Smooth muscle cell (in vitro differentiated cells): Measurements from ENCODE around the gene DPP3. TPM values are rescaled to one million over a fixed set of nuclear protein-coding genes. Genes with fewer than 3 reads are reported as not detected.
"Not testable (repeated sequence)": the region's sequence is repeated elsewhere in the genome, so short reads cannot be mapped to it uniquely, and the experiment has no call there.

Experiments used
- DNase-seq: peaks from one replicate; lab custom pipeline; 2025; ENCODE audit not compliant: unreplicated experiment; lab: John Stamatoyannopoulos, UW
- H2AFZ ChIP-seq: fragments of 200-600 bp; sonication (generic); 2 replicates; pipeline ENCODE4 v1.6.0; 2016; ENCODE audit warnings: antibody characterized with exemption, low read depth, mild to moderate bottlenecking
- H3F3A ChIP-seq: fragments of 200-600 bp; sonication (generic); 2 replicates; pipeline ENCODE4 v1.6.0; 2017; ENCODE audit warnings: antibody characterized with exemption, low read depth
- H3K27ac ChIP-seq: fragments of 200-600 bp; sonication (generic); 2 replicates; pipeline ENCODE4 v1.5.1; 2016; ENCODE audit warnings: low read depth, mild to moderate bottlenecking
- H3K27me3 ChIP-seq: fragments of 200-600 bp; sonication (generic); 2 replicates; pipeline ENCODE4 v1.6.1; 2016; ENCODE audit warnings: low read depth, mild to moderate bottlenecking
- H3K36me3 ChIP-seq: fragments of 200-600 bp; sonication (generic); 2 replicates; pipeline ENCODE4 v1.5.1; 2016; ENCODE audit warnings: low read depth
- H3K4me1 ChIP-seq: fragments of 200-600 bp; sonication (generic); 2 replicates; pipeline ENCODE4 v1.5.1; 2016; ENCODE audit warnings: low read depth
- H3K4me2 ChIP-seq: fragments of 200-600 bp; sonication (generic); 2 replicates; pipeline ENCODE4 v1.6.0; 2016; ENCODE audit warnings: mild to moderate bottlenecking
- H3K4me3 ChIP-seq: fragments of 200-600 bp; sonication (generic); 2 replicates; pipeline ENCODE4 v1.5.1; 2016; ENCODE audit warnings: mild to moderate bottlenecking
- H3K79me2 ChIP-seq: fragments of 200-600 bp; sonication (generic); 2 replicates; pipeline ENCODE4 v1.6.0; 2016; ENCODE audit warnings: low read depth, mild to moderate bottlenecking
- H3K9ac ChIP-seq: fragments of 200-600 bp; sonication (generic); 2 replicates; pipeline ENCODE4 v1.6.0; 2016; ENCODE audit warnings: low read depth
- H3K9me3 ChIP-seq: fragments of 200-600 bp; sonication (generic); replicated peaks from 2 replicates; pipeline ENCODE4 v1.5.1; 2016; ENCODE audit warnings: low read depth
- H4K20me1 ChIP-seq: fragments of 200-600 bp; sonication (generic); 2 replicates; pipeline ENCODE4 v1.6.0; 2016; ENCODE audit warnings: low read depth
- CTCF ChIP-seq: fragments of 200-600 bp; sonication (generic); IDR thresholded peaks from 2 replicates; pipeline ENCODE4 v1.5.1; 2017; ENCODE audit warnings: borderline replicate concordance, mild to moderate bottlenecking, antibody characterized with exemption; ENCODE audit not compliant: insufficient read depth, poor library complexity, severe bottlenecking
- WGBS: methylation state at CpG from one replicate; pipeline ENCODE4 v1.1.7; 2016; ENCODE audit warnings: low lambda C conversion rate; 5-methylcytosine and 5-hydroxymethylcytosine counted together
- polyA plus RNA-seq: library from polyadenylated mRNA; unstranded; fragments of >200 nt; fragmentation: Nextera tagmentation; extraction: Ambion mirVana; gene quantifications from 2 replicates; pipeline ENCODE4 v1.2.1, GENCODE V29; 2016
- total RNA-seq: library from RNA; depleted of rRNA; stranded (reverse); fragments of >200 nt; gene quantifications from 2 replicates; pipeline ENCODE4 v1.2.3, GENCODE V29; 2014

Gene DPP3
- total and polyA plus RNA-seq, 2 experiments from 2014 or later, result 34.6 to 40.1 TPM

GRCh38 chr11:66539870-66540213 lies 59.6 kb downstream of the DPP3 start:
- Histone ChIP-seq H3K4me2 (no peak overlapping the region), H3K27ac (no peak overlapping the region), H3K9ac (no peak overlapping the region), H2AFZ (no peak overlapping the region), H3K9me3 (no peaks in the 10 kb centered on the region), H3K4me3 (no peak overlapping the region), H4K20me1 (no peaks in the 10 kb centered on the region), H3F3A (no peaks in the 10 kb centered on the region), H3K79me2 (peaks cover 2% of the 10 kb centered on the region), H3K27me3 (no peaks in the 10 kb centered on the region), H3K36me3 (no peaks in the 10 kb centered on the region), H3K4me1 (peaks cover 1% of the 10 kb centered on the region)
- 97% methylated on average over 10 of the region's 10 CpGs for WGBS
- no peak for TF ChIP-seq CTCF
- no peak for DNase-seq

GRCh38 chr11:66540598-66540997 lies 60.4 kb downstream of the DPP3 start:
- not testable (repeated sequence) for H2AFZ ChIP-seq, H3K4me3 ChIP-seq, H3K27ac ChIP-seq, H3F3A ChIP-seq, H3K36me3 ChIP-seq, H3K27me3 ChIP-seq, H4K20me1 ChIP-seq, H3K4me1 ChIP-seq, DNase-seq, H3K4me2 ChIP-seq, H3K79me2 ChIP-seq, H3K9ac ChIP-seq, H3K9me3 ChIP-seq
- WGBS, result 92% methylated on average over 8 of the region's 8 CpGs

- Histone ChIP-seq H3F3A (peaks cover 7% of the 10 kb centered on the region), H3K27me3 (no peaks in the 10 kb centered on the region), H3K4me2 (no peak overlapping the region), H3K79me2 (peaks cover 6% of the 10 kb centered on the region), H3K36me3 (no peaks in the 10 kb centered on the region), H3K4me1 (peaks cover 11% of the 10 kb centered on the region), H4K20me1 (no peaks in the 10 kb centered on the region), H3K4me3 (no peak overlapping the region), H3K27ac (no peak overlapping the region), H3K9ac (no peak overlapping the region), H2AFZ (no peak overlapping the region), H3K9me3 (no peaks in the 10 kb centered on the region)
- no peak for DNase-seq
- TF ChIP-seq CTCF, result no peak
- WGBS, result 95% methylated on average over 4 of the region's 4 CpGs
These were observed 61.7 kb downstream of the DPP3 start for GRCh38 chr11:66541892-66542291.

DNA sequence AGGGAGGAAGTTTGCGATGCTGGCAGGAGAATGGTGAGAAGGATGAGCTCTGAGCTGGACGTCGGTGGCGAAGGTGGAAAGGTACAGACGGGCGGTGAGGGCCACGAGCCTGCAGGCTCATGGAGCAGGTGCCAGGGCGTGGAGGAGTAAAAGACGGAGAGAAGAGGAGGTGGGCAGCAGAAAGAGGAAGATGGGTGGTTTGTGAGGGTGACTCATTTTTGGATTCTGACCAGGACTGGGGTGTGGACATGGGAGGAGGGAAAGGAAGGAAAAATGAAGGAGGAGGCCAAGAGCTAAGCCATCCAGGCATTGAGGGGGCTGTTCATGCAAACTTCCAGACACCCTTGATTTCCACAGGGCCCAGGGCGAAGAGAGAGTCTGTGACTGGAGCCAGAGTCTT lies 62.1 kb downstream of the DPP3 start:
- Histone ChIP-seq H3K27ac (no peak overlapping the region), H3K27me3 (no peaks in the 10 kb centered on the region), H3K4me2 (no peak overlapping the region), H3K36me3 (no peaks in the 10 kb centered on the region), H3K9ac (no peak overlapping the region), H4K20me1 (no peaks in the 10 kb centered on the region), H3F3A (peaks cover 11% of the 10 kb centered on the region), H3K9me3 (no peaks in the 10 kb centered on the region), H3K4me1 (peaks cover 13% of the 10 kb centered on the region), H3K79me2 (peaks cover 6% of the 10 kb centered on the region), H3K4me3 (no peak overlapping the region), H2AFZ (no peak overlapping the region)
- DNase-seq, result no peak
- TF ChIP-seq CTCF, result no peak
- 93% methylated on average over 10 of the region's 10 CpGs for WGBS
